GM12878 (cell line): ENCODE measurements around the gene CATSPER1. TPM values are rescaled to one million over a fixed set of nuclear protein-coding genes. Genes with fewer than 3 reads are reported as not detected.
A peak's percentile ranks its signal among the peaks of the same experiment; 100 is the strongest.

Source experiments
- ATAC-seq: fragments of 200-7000 bp; cut with Tn5 transposase; 3 replicates; pipeline ENCODE4 v1.9.1; 2020; ENCODE audit warnings: mild to moderate bottlenecking, moderate library complexity
- BruUV-seq: library from RNA; stranded (reverse); fragments of 400-500 nt; replicated peaks from 2 replicates; lab custom pipeline; 2021; lab: Mats Ljungman, UMichigan
- CTCF ChIA-PET: fragments of 300-600 bp; sonication (Branson Sonifier 250); formaldehyde crosslinking; extraction: SDS; loops from one replicate; lab custom pipeline; 2021; ENCODE audit warnings: inconsistent platforms; lab: Yijun Ruan, JAX
- POLR2A ChIA-PET: fragments of 350-600 bp; formaldehyde crosslinking; extraction: SDS; loops from one replicate; lab custom pipeline; 2021; ENCODE audit warnings: inconsistent platforms; lab: Charles Lee
- RAD21 ChIA-PET: fragments of 300-600 bp; sonication (Branson Sonifier 250); formaldehyde crosslinking; loops from one replicate; lab custom pipeline; 2023; ENCODE audit warnings: antibody characterized with exemption; ENCODE audit not compliant: unreplicated experiment; lab: Charles Lee
- SMC1A ChIA-PET: fragments of 300-600 bp; sonication (Branson Sonifier 250); formaldehyde crosslinking; loops from one replicate; lab custom pipeline; 2023; ENCODE audit not compliant: unreplicated experiment, uncharacterized antibody; lab: Charles Lee
- DNase-seq: peaks from one replicate; pipeline ENCODE4 v3.0.0-alpha.2; 2011; ENCODE audit warnings: low read depth, low spot score
- FAIRE-seq: peaks from 3 replicates; lab custom pipeline; 2011; peaks lifted over from hg19 to GRCh38; lab: Jason Lieb, UNC
- H2AFZ ChIP-seq: 2 replicates; pipeline ENCODE4 v1.6.0; 2011; ENCODE audit warnings: low read depth, low read length, control low read depth; ENCODE audit not compliant: control insufficient read depth
- H3K27ac ChIP-seq: 2 replicates; pipeline ENCODE4 v1.5.1; 2011; ENCODE audit warnings: control low read depth; ENCODE audit not compliant: control insufficient read depth, insufficient read depth
- H3K27me3 ChIP-seq, 2 experiments: replicated peaks in 1 of 2; 2 replicates each; pipeline versions ENCODE4 v1.6.0 to v1.6.1; 2011; ENCODE audit warnings: low read length in 1 of 2; ENCODE audit not compliant: control insufficient read depth in 2 of 2, insufficient read depth in 2 of 2
- H3K36me3 ChIP-seq, 2 experiments: 2 replicates each; pipeline ENCODE4 v1.5.1; 2011; ENCODE audit warnings: low read length in 1 of 2; ENCODE audit not compliant: control insufficient read depth in 2 of 2, insufficient read depth in 2 of 2
- H3K4me1 ChIP-seq: 2 replicates; pipeline ENCODE4 v1.6.1; 2011; ENCODE audit warnings: mild to moderate bottlenecking, low read length, moderate library complexity, mixed read lengths; ENCODE audit not compliant: control insufficient read depth, insufficient read depth
- H3K4me2 ChIP-seq: 2 replicates; pipeline ENCODE4 v1.6.0; 2011; ENCODE audit warnings: control low read depth; ENCODE audit not compliant: control insufficient read depth, insufficient read depth
- H3K4me3 ChIP-seq: fragments of 200-600 bp; sonication (generic); 2 replicates; pipeline ENCODE4 v1.5.1; 2016
- H3K79me2 ChIP-seq: 2 replicates; pipeline ENCODE4 v1.6.0; 2011; ENCODE audit warnings: low read length; ENCODE audit not compliant: control insufficient read depth, insufficient read depth
- H3K9ac ChIP-seq: 2 replicates; pipeline ENCODE4 v1.8.0; 2011; ENCODE audit warnings: low read length, control low read depth, mixed read lengths; ENCODE audit not compliant: control insufficient read depth, insufficient read depth
- H3K9me3 ChIP-seq: replicated peaks from 3 replicates; pipeline ENCODE4 v1.5.1; 2011; ENCODE audit warnings: mild to moderate bottlenecking, low read length; ENCODE audit not compliant: control insufficient read depth, insufficient read depth
- H4K20me1 ChIP-seq: 2 replicates; pipeline ENCODE4 v1.6.0; 2011; ENCODE audit not compliant: control insufficient read depth, insufficient read depth
- GATAD2B ChIP-seq: fragments of 450-650 bp; conservative IDR thresholded peaks from 2 replicates; pipeline ENCODE4 v1.6.1; 2017; ENCODE audit warnings: low read depth, mild to moderate bottlenecking, moderate library complexity
- MEF2A ChIP-seq: IDR thresholded peaks from 2 replicates; pipeline ENCODE4 v1.6.1; 2011; ENCODE audit warnings: low read depth, mild to moderate bottlenecking, low read length, moderate library complexity; ENCODE audit not compliant: insufficient read depth
- SIN3A ChIP-seq: IDR thresholded peaks from 2 replicates; pipeline ENCODE4 v1.6.1; 2012; ENCODE audit warnings: low read depth, low read length, improper control_type of control experiment
- WGBS: methylation state at CpG from one replicate; pipeline ENCODE4 v1.1.6; 2016; ENCODE audit warnings: low lambda C conversion rate; ENCODE audit not compliant: insufficient replicate concordance, insufficient coverage; ENCODE audit errors: missing lambda C conversion rate; 5-methylcytosine and 5-hydroxymethylcytosine counted together
- in situ Hi-C: fragments of 300-500 bp; cut with MboI; formaldehyde crosslinking; loops from 9 replicates; pipeline ENCODE4 v1.14.3; 2018; ENCODE audit warnings: mixed read lengths
- intact Hi-C: fragments of 100-400 bp; cut with micrococcal nuclease; formaldehyde crosslinking; loops from one replicate; pipeline ENCODE4 v1.14.2; 2022; ENCODE audit not compliant: unreplicated experiment
- polyA plus RNA-seq, 11 experiments: library from polyadenylated mRNA; depleted of rRNA in 4 of 11; unstranded in 6 of 11; stranded (reverse) in 5 of 11; fragments of >200 nt; fragmentation: Nextera tagmentation in 4 of 11; fragmentation: Illumina TruSeq in 1 of 11; extraction: Ambion mirVana in 4 of 11; extraction: Trizol in 1 of 11; gene quantifications; 1 replicate in 1 of 11; 2 replicates in 10 of 11; pipeline versions ENCODE4 v1.2.1 to v1.2.3, GENCODE V29; 2011 to 2016; ENCODE audit warnings: inconsistent platforms in 2 of 11, missing spikeins in 2 of 11, low read depth in 1 of 11
- total RNA-seq, 4 experiments: library from RNA; depleted of rRNA in 3 of 4; stranded (reverse); fragments of >200 nt in 3 of 4; fragmentation: Illumina TruSeq in 1 of 4; extraction: Trizol in 1 of 4; gene quantifications; 2 replicates each; pipeline versions ENCODE4 v1.2.1 to v1.2.3, GENCODE V29; 2013 to 2021
- TF ChIP-seq, protein P1 (sequence below): fragments of 450-650 bp; conservative IDR thresholded peaks from 2 replicates; pipeline ENCODE4 v1.6.1; 2017; ENCODE audit warnings: mild to moderate bottlenecking, moderate library complexity

CATSPER1 gene
- total and polyA plus RNA-seq, 10 of the 15 experiments (the other 5 are each of a cell fraction or from before 2014, with no cell fraction given): 0.02 to 0.05 TPM; not detected in 8

DNA sequence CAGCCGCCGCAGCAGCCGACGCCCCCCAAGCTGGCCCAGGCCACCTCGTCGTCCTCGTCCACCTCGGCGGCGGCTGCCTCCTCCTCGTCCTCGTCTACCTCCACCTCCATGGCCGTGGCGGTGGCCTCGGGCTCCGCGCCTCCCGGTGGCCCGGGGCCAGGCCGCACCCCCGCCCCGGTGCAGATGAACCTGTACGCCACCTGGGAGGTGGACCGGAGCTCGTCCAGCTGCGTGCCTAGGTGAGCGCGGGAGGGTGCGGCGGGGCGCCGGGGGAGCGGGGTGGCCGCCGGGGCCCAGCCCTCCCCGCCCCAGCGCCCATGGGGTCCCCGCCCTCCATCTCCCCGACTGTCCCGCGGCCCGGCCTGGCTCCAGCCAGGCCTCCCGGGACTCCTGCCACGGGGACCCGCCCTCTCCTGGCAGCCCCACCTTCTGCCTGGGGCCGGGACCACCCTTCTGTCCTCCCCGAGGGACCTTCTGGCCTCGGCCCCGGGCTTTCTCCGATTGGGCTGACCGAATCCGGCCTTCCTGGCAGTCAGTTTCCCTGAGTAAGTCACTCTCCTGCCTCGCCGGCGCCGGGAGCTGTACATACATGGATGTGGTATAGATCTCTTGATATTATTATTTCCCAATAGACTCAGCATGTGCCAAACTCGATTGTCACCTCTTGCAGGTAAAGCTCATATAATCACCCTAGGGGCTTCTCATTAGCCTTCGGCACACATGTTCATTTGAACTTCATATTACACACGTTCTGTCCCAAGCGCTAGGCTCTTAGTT lies 44.5 kb upstream of the CATSPER1 start:
- ChIA-PET CTCF (interaction anchor here (0.7 to 20.0 kb wide), 12 partner anchors 9 to 212 kb away, joined by 3 to 195 read pairs (median 6); partner anchors contain the start of genes CCDC85B and SF3B2), SMC1A (interaction anchor here (0.7 to 17.7 kb wide), 17 partner anchors 9 to 404 kb away, joined by 3 to 265 read pairs (median 4); no protein-coding TSS in a partner anchor), RAD21 (interaction anchor here (0.7 to 7.3 kb wide), 12 partner anchors 11 to 152 kb away, joined by 3 to 81 read pairs (median 8); partner anchors contain the start of gene SF3B2), POLR2A (interaction anchor here (0.6 to 6.3 kb wide), 17 partner anchors 10 to 199 kb away, joined by 3 to 56 read pairs (median 6); partner anchors contain the start of gene SF3B2)
- DNase-seq: no peak
- Histone ChIP-seq H3K79me2 (peaks cover 48% of the 10 kb centered on the region), H3K4me3 (peak overlapping the region; percentile 94), H4K20me1 (no peaks in the 10 kb centered on the region), H3K4me2 (peak overlapping the region; percentile 97), H3K27ac (peak overlapping the region; percentile 74), H3K27me3 (no peaks in the 10 kb centered on the region), H3K9ac (peak overlapping the region; percentile 81), H3K4me1 (peaks cover 26% of the 10 kb centered on the region), H3K36me3 (peaks cover 16 to 34% of the 10 kb centered on the region in 2 experiments), H3K9me3 (no peaks in the 10 kb centered on the region), H2AFZ (peak overlapping the region; percentile 24; the same call in 1 of the 2 replicates)
- BruUV-seq: no TSS peak
- under 1% methylated on average over 37 of the region's 60 CpGs for WGBS
- TF ChIP-seq SIN3A (peak; percentile 12; the same call in 1 of the 2 replicates), MEF2A (no peak), GATAD2B (peak; percentile 67; the same call in 1 of the 2 replicates)
- TF ChIP-seq, protein P1, sequence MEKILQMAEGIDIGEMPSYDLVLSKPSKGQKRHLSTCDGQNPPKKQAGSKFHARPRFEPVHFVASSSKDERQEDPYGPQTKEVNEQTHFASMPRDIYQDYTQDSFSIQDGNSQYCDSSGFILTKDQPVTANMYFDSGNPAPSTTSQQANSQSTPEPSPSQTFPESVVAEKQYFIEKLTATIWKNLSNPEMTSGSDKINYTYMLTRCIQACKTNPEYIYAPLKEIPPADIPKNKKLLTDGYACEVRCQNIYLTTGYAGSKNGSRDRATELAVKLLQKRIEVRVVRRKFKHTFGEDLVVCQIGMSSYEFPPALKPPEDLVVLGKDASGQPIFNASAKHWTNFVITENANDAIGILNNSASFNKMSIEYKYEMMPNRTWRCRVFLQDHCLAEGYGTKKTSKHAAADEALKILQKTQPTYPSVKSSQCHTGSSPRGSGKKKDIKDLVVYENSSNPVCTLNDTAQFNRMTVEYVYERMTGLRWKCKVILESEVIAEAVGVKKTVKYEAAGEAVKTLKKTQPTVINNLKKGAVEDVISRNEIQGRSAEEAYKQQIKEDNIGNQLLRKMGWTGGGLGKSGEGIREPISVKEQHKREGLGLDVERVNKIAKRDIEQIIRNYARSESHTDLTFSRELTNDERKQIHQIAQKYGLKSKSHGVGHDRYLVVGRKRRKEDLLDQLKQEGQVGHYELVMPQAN: peak; percentile 70; the same call in 1 of the 2 replicates
- peak; percentile 9 for ATAC-seq
- in situ Hi-C loops (no loop called here), intact Hi-C loops (loop anchor here (1.0 to 5.0 kb wide), 3 partner anchors 42 to 152 kb away; no protein-coding TSS in a partner anchor)
- no peak for FAIRE-seq
